ENCODE measurements around the gene NKX1-1.

The NKX1-1 gene

GRCh38 chr4:1370321-1371124 is 35.7 kb downstream of the NKX1-1 start:
- ATAC-seq (ENCODE audit: low read depth) (no peak), DNase-seq (ENCODE audit: low spot score in 2 of 2) (no peak)
- H3K27ac Mint-ChIP-seq, result no peak overlapping the region
- H3K27me3 Mint-ChIP-seq, result no peaks in the 10 kb centered on the region
- peaks cover 6% of the 10 kb centered on the region for H3K4me1 Mint-ChIP-seq
- no peak overlapping the region for H3K4me3 Mint-ChIP-seq
- H3K36me3 Mint-ChIP-seq, result peaks cover 36% of the 10 kb centered on the region
- no peaks in the 10 kb centered on the region for H3K9me3 Mint-ChIP-seq

GRCh38 chr4:1369479-1370079 is 36.7 kb downstream of the NKX1-1 start:
- no peak overlapping the region for H3K27ac Mint-ChIP-seq
- H3K36me3 Mint-ChIP-seq, result peaks cover 36% of the 10 kb centered on the region
- no peak overlapping the region for H3K4me3 Mint-ChIP-seq
- peaks cover 6% of the 10 kb centered on the region for H3K4me1 Mint-ChIP-seq
- DNase-seq (ENCODE audit: low spot score in 2 of 2) (no peak), ATAC-seq (ENCODE audit: low read depth) (no peak)
- H3K27me3 Mint-ChIP-seq, result no peaks in the 10 kb centered on the region
- H3K9me3 Mint-ChIP-seq, result no peaks in the 10 kb centered on the region

- Mint-ChIP-seq H3K4me3 (no peak overlapping the region), H3K36me3 (peaks cover 35% of the 10 kb centered on the region), H3K9me3 (no peaks in the 10 kb centered on the region), H3K4me1 (peaks cover 6% of the 10 kb centered on the region), H3K27me3 (no peaks in the 10 kb centered on the region), H3K27ac (no peak overlapping the region)
- no peak for DNase-seq (ENCODE audit: low spot score in 2 of 2)
- no peak for ATAC-seq (ENCODE audit: low read depth)
These were observed 37.2 kb downstream of the NKX1-1 start for GRCh38 chr4:1369091-1369450.

GRCh38 chr4:1368421-1369090 is 37.7 kb downstream of the NKX1-1 start:
- ATAC-seq (ENCODE audit: low read depth), result no peak
- Mint-ChIP-seq H3K4me1 (peaks cover 6% of the 10 kb centered on the region), H3K27me3 (no peaks in the 10 kb centered on the region)

GRCh38 chr4:1367936-1368289 is 38.3 kb downstream of the NKX1-1 start:
- no peak overlapping the region for H3K27ac Mint-ChIP-seq
- H3K36me3 Mint-ChIP-seq, result peaks cover 25% of the 10 kb centered on the region
- H3K27me3 Mint-ChIP-seq, result no peaks in the 10 kb centered on the region

More at GRCh38 chr4:1368421-1369090, 37.7 kb downstream of the NKX1-1 start:
- no peaks in the 10 kb centered on the region for H3K9me3 Mint-ChIP-seq
- peaks cover 30% of the 10 kb centered on the region for H3K36me3 Mint-ChIP-seq
- H3K4me3 Mint-ChIP-seq, result no peak overlapping the region
- DNase-seq (ENCODE audit: low spot score in 2 of 2), result no peak
- H3K27ac Mint-ChIP-seq, result no peak overlapping the region

GRCh38 chr4:1367230-1367935 is 38.9 kb downstream of the NKX1-1 start:
- ATAC-seq (ENCODE audit: low read depth) (no peak), DNase-seq (ENCODE audit: low spot score in 2 of 2) (no peak)
- H3K4me3 Mint-ChIP-seq, result no peak overlapping the region
- peaks cover 20% of the 10 kb centered on the region for H3K36me3 Mint-ChIP-seq
- H3K27ac Mint-ChIP-seq, result no peak overlapping the region
- no peaks in the 10 kb centered on the region for H3K27me3 Mint-ChIP-seq
- H3K9me3 Mint-ChIP-seq, result no peaks in the 10 kb centered on the region
- H3K4me1 Mint-ChIP-seq, result peaks cover 6% of the 10 kb centered on the region

More at GRCh38 chr4:1367936-1368289, 38.3 kb downstream of the NKX1-1 start:
- H3K4me1 Mint-ChIP-seq, result peaks cover 6% of the 10 kb centered on the region
- H3K9me3 Mint-ChIP-seq, result no peaks in the 10 kb centered on the region
- DNase-seq (ENCODE audit: low spot score in 2 of 2), result no peak
- ATAC-seq (ENCODE audit: low read depth), result no peak
- no peak overlapping the region for H3K4me3 Mint-ChIP-seq

- DNase-seq (ENCODE audit: low spot score in 2 of 2), result no peak
- H3K4me1 Mint-ChIP-seq, result peaks cover 6% of the 10 kb centered on the region
- peaks cover 15% of the 10 kb centered on the region for H3K36me3 Mint-ChIP-seq
- H3K4me3 Mint-ChIP-seq, result no peak overlapping the region
- H3K9me3 Mint-ChIP-seq, result no peaks in the 10 kb centered on the region
- no peak for ATAC-seq (ENCODE audit: low read depth)
- no peaks in the 10 kb centered on the region for H3K27me3 Mint-ChIP-seq
- no peak overlapping the region for H3K27ac Mint-ChIP-seq
These were observed 39.6 kb downstream of the NKX1-1 start for GRCh38 chr4:1366371-1367229.

GRCh38 chr4:1365271-1366178 is 40.7 kb downstream of the NKX1-1 start:
- H3K4me1 Mint-ChIP-seq, result peaks cover 6% of the 10 kb centered on the region
- DNase-seq (ENCODE audit: low spot score in 2 of 2) (no peak), ATAC-seq (ENCODE audit: low read depth) (peak; percentile 76)
- H3K27me3 Mint-ChIP-seq, result no peaks in the 10 kb centered on the region
- no peaks in the 10 kb centered on the region for H3K9me3 Mint-ChIP-seq
- H3K27ac Mint-ChIP-seq, result no peak overlapping the region
- no peak overlapping the region for H3K4me3 Mint-ChIP-seq
- H3K36me3 Mint-ChIP-seq, result peaks cover 9% of the 10 kb centered on the region

- ATAC-seq (ENCODE audit: low read depth) (no peak), DNase-seq (ENCODE audit: low spot score in 2 of 2) (no peak)
- Mint-ChIP-seq H3K9me3 (no peaks in the 10 kb centered on the region), H3K4me1 (peaks cover 6% of the 10 kb centered on the region), H3K27me3 (no peaks in the 10 kb centered on the region), H3K4me3 (no peak overlapping the region), H3K36me3 (peaks cover 9% of the 10 kb centered on the region), H3K27ac (no peak overlapping the region)
These were observed 41.5 kb downstream of the NKX1-1 start for GRCh38 chr4:1364748-1365147.

- DNase-seq (ENCODE audit: low spot score in 2 of 2) (no peak), ATAC-seq (ENCODE audit: low read depth) (no peak)
- H3K36me3 Mint-ChIP-seq, result peaks cover 6% of the 10 kb centered on the region
- no peaks in the 10 kb centered on the region for H3K27me3 Mint-ChIP-seq
- no peak overlapping the region for H3K4me3 Mint-ChIP-seq
- H3K9me3 Mint-ChIP-seq, result no peaks in the 10 kb centered on the region
- peaks cover 6% of the 10 kb centered on the region for H3K4me1 Mint-ChIP-seq
- no peak overlapping the region for H3K27ac Mint-ChIP-seq
These were observed 42.0 kb downstream of the NKX1-1 start for GRCh38 chr4:1364217-1364616.

GRCh38 chr4:1363513-1363912 is 42.7 kb downstream of the NKX1-1 start:
- no peaks in the 10 kb centered on the region for H3K27me3 Mint-ChIP-seq
- no peaks in the 10 kb centered on the region for H3K9me3 Mint-ChIP-seq

GRCh38 chr4:1362521-1362920 is 43.7 kb downstream of the NKX1-1 start:
- no peak overlapping the region for H3K27ac Mint-ChIP-seq
- no peak for ATAC-seq (ENCODE audit: low read depth)
- no peaks in the 10 kb centered on the region for H3K9me3 Mint-ChIP-seq
- no peak for DNase-seq (ENCODE audit: low spot score in 2 of 2)
- peaks cover 6% of the 10 kb centered on the region for H3K4me1 Mint-ChIP-seq
- H3K4me3 Mint-ChIP-seq, result no peak overlapping the region
- peaks cover 5% of the 10 kb centered on the region for H3K36me3 Mint-ChIP-seq
- no peaks in the 10 kb centered on the region for H3K27me3 Mint-ChIP-seq

More at GRCh38 chr4:1363513-1363912, 42.7 kb downstream of the NKX1-1 start:
- ATAC-seq (ENCODE audit: low read depth) (no peak), DNase-seq (ENCODE audit: low spot score in 2 of 2) (no peak)
- peaks cover 6% of the 10 kb centered on the region for H3K4me1 Mint-ChIP-seq
- H3K36me3 Mint-ChIP-seq, result peaks cover 6% of the 10 kb centered on the region
- no peak overlapping the region for H3K27ac Mint-ChIP-seq
- no peak overlapping the region for H3K4me3 Mint-ChIP-seq
